HEK293 (cell line): ENCODE data around the gene OBSCN.

Experiments
- CTCF ChIA-PET: fragments of 350-600 bp; formaldehyde crosslinking; extraction: SDS; loops from one replicate; lab custom pipeline; 2021; ENCODE audit warnings: antibody characterized with exemption; lab: Yijun Ruan, JAX
- POLR2A ChIA-PET: fragments of 300-600 bp; formaldehyde crosslinking; extraction: SDS; loops from one replicate; lab custom pipeline; 2020; ENCODE audit warnings: antibody characterized with exemption, inconsistent platforms; lab: Yijun Ruan, JAX
- H3K27ac ChIP-seq: fragments of 200-500 bp; sonication (Bioruptor generic); 2 replicates; pipeline ENCODE4 v1.5.1; 2014; ENCODE audit warnings: low read depth, low read length, control low read depth, inconsistent platforms; ENCODE audit errors: extremely low read depth
- H3K36me3 ChIP-seq, 2 experiments: fragments of 200-500 bp in 1 of 2; sonication (Bioruptor generic) in 1 of 2; 1 replicate in 1 of 2; 2 replicates in 1 of 2; pipeline ENCODE4 v1.5.1; 2014 to 2017; ENCODE audit warnings: inconsistent platforms in 2 of 2, low read length in 2 of 2; ENCODE audit not compliant: control insufficient read depth in 2 of 2, insufficient read depth in 1 of 2
- H3K4me1 ChIP-seq: fragments of 200-500 bp; sonication (Bioruptor generic); 2 replicates; pipeline ENCODE4 v1.5.1; 2014; ENCODE audit warnings: mild to moderate bottlenecking, low read length, inconsistent platforms; ENCODE audit not compliant: control insufficient read depth, insufficient read depth
- H3K4me3 ChIP-seq: 2 replicates; pipeline ENCODE4 v1.5.1; 2011; ENCODE audit warnings: low read depth, mild to moderate bottlenecking, control low read depth, low read length, moderate library complexity
- H3K9me3 ChIP-seq: fragments of 200-500 bp; sonication (Bioruptor generic); 2 replicates; pipeline ENCODE4 v1.5.1; 2014; ENCODE audit warnings: low read depth, low read length, inconsistent platforms; ENCODE audit not compliant: control insufficient read depth, insufficient read depth
- EGR2 ChIP-seq: fragments of 450-650 bp; formaldehyde crosslinking; IDR thresholded peaks from 2 replicates; pipeline ENCODE4 v1.5.1; 2016; ENCODE audit warnings: low read depth, missing biosample characterization, missing genetic modification characterization
- GLIS1 ChIP-seq: fragments of 450-650 bp; formaldehyde crosslinking; IDR thresholded peaks from 2 replicates; pipeline ENCODE4 v1.5.1; 2016; ENCODE audit warnings: missing biosample characterization, missing genetic modification characterization
- GLIS2 ChIP-seq: fragments of 450-650 bp; formaldehyde crosslinking; IDR thresholded peaks from 2 replicates; pipeline ENCODE4 v1.5.1; 2016; ENCODE audit warnings: missing biosample characterization, missing genetic modification characterization
- HIC1 ChIP-seq: fragments of 450-650 bp; formaldehyde crosslinking; IDR thresholded peaks from 2 replicates; pipeline ENCODE4 v1.5.1; 2016; ENCODE audit warnings: missing biosample characterization, missing genetic modification characterization
- KLF17 ChIP-seq: fragments of 450-650 bp; formaldehyde crosslinking; IDR thresholded peaks from 2 replicates; pipeline ENCODE4 v1.5.1; 2016; ENCODE audit warnings: missing biosample characterization, missing genetic modification characterization
- KLF8 ChIP-seq: fragments of 450-650 bp; formaldehyde crosslinking; IDR thresholded peaks from 2 replicates; pipeline ENCODE4 v1.5.1; 2016; ENCODE audit warnings: missing biosample characterization, missing genetic modification characterization
- KLF9 ChIP-seq: fragments of 450-650 bp; formaldehyde crosslinking; IDR thresholded peaks from 2 replicates; pipeline ENCODE4 v1.5.1; 2016; ENCODE audit warnings: missing biosample characterization, missing genetic modification characterization, low read depth
- PRDM1 ChIP-seq: fragments of 450-650 bp; formaldehyde crosslinking; IDR thresholded peaks from 2 replicates; pipeline ENCODE4; 2016; ENCODE audit warnings: missing biosample characterization, missing genetic modification characterization
- TRIM28 ChIP-seq: IDR thresholded peaks from 2 replicates; pipeline ENCODE4 v1.6.1; 2011; ENCODE audit warnings: low read length, control low read depth, borderline replicate concordance
- ZBTB1 ChIP-seq: fragments of 450-650 bp; formaldehyde crosslinking; IDR thresholded peaks from 2 replicates; pipeline ENCODE4 v1.5.1; 2016; ENCODE audit warnings: missing biosample characterization, missing genetic modification characterization
- ZBTB10 ChIP-seq: fragments of 450-650 bp; formaldehyde crosslinking; IDR thresholded peaks from 2 replicates; pipeline ENCODE4 v1.5.1; 2016; ENCODE audit warnings: missing biosample characterization, missing genetic modification characterization
- ZFHX2 ChIP-seq: fragments of 450-650 bp; formaldehyde crosslinking; conservative IDR thresholded peaks from 2 replicates; pipeline ENCODE4 v1.5.1; 2016; ENCODE audit warnings: missing biosample characterization, missing genetic modification characterization
- ZNF140 ChIP-seq: fragments of 450-650 bp; formaldehyde crosslinking; IDR thresholded peaks from 2 replicates; pipeline ENCODE4 v1.5.1; 2016; ENCODE audit warnings: missing biosample characterization, missing genetic modification characterization
- ZNF16 ChIP-seq: fragments of 450-650 bp; formaldehyde crosslinking; IDR thresholded peaks from 2 replicates; pipeline ENCODE4 v1.5.1; 2016; ENCODE audit warnings: low read depth, missing biosample characterization, missing genetic modification characterization
- ZNF621 ChIP-seq: fragments of 450-650 bp; formaldehyde crosslinking; IDR thresholded peaks from 2 replicates; pipeline ENCODE4 v1.5.1; 2017; ENCODE audit warnings: missing biosample characterization, missing genetic modification characterization
- ZNF704 ChIP-seq: fragments of 450-650 bp; formaldehyde crosslinking; IDR thresholded peaks from 2 replicates; pipeline ENCODE4 v1.5.1; 2016; ENCODE audit warnings: missing biosample characterization, missing genetic modification characterization

The OBSCN gene

GRCh38 chr1:228174482-228175315 is 33.1 kb upstream of the OBSCN start:
- no peaks in the 10 kb centered on the region for H3K9me3 ChIP-seq
- ChIA-PET CTCF (interaction anchor here (0.6 to 1.2 kb wide), 4 partner anchors 9 to 351 kb away, joined by 3 to 5 read pairs (median 4); partner anchors contain the start of gene GJC2), POLR2A (interaction anchor here (0.8 to 1.7 kb wide), 3 partner anchors 9 to 90 kb away, joined by 3 to 20 read pairs (median 7); partner anchors contain the start of genes GUK1 and IBA57)
- peaks cover 0 to 4% of the 10 kb centered on the region in 2 experiments; a peak in 1 of 3 replicates for H3K36me3 ChIP-seq
- H3K4me1 ChIP-seq: no peaks in the 10 kb centered on the region
- no peak overlapping the region for H3K4me3 ChIP-seq
- H3K27ac ChIP-seq: no peak overlapping the region
- TF ChIP-seq GLIS1: peak; percentile 23
- TF ChIP-seq ZNF16 (tag by site-specific recombination): no peak
- 0 out of 2 replicates have a peak, but pooled peaks have one; percentile 6 for TF ChIP-seq ZNF704 (tag by site-specific recombination)
- TF ChIP-seq TRIM28: no peak
- 0 out of 2 replicates have a peak, but pooled peaks have one; percentile 17 for TF ChIP-seq HIC1 (tag by site-specific recombination)
- no peak for TF ChIP-seq ZBTB1 (tag by site-specific recombination)
- no peak for TF ChIP-seq ZBTB10 (tag by site-specific recombination)
- TF ChIP-seq GLIS2 (tag by site-specific recombination): peak; percentile 14; the same call in 1 of the 2 replicates
- no peak for TF ChIP-seq ZNF621
- TF ChIP-seq KLF8 (tag by site-specific recombination): peak; percentile 57
- TF ChIP-seq, all 188 proteins: peak for 5

- POLR2A ChIA-PET: interaction anchor here (0.8 to 1.9 kb wide), 3 partner anchors 10 to 33 kb away, joined by 3 to 20 read pairs (median 10); partner anchors contain the start of gene IBA57
- no peak overlapping the region for H3K27ac ChIP-seq
- H3K4me3 ChIP-seq: no peak overlapping the region
- TF ChIP-seq KLF9 (no peak), EGR2 (tag by site-specific recombination) (no peak), ZNF140 (tag by site-specific recombination) (no peak), PRDM1 (no peak), KLF17 (tag by site-specific recombination) (no peak), ZFHX2 (tag by site-specific recombination) (no peak)
- no peaks in the 10 kb centered on the region for H3K4me1 ChIP-seq
- no peaks in the 10 kb centered on the region for H3K9me3 ChIP-seq
- H3K36me3 ChIP-seq: peaks cover 0 to 4% of the 10 kb centered on the region in 2 experiments; a peak in 1 of 3 replicates
- CTCF ChIA-PET: interaction anchor here (1.2 kb wide), 1 partner anchor 45 kb away, joined by 5 read pairs; no protein-coding TSS in a partner anchor
Measured at GRCh38 chr1:228175316-228176023, 32.4 kb upstream of the OBSCN start.
